ENCODE measurements around the gene UNC13B.

The UNC13B gene

DNA sequence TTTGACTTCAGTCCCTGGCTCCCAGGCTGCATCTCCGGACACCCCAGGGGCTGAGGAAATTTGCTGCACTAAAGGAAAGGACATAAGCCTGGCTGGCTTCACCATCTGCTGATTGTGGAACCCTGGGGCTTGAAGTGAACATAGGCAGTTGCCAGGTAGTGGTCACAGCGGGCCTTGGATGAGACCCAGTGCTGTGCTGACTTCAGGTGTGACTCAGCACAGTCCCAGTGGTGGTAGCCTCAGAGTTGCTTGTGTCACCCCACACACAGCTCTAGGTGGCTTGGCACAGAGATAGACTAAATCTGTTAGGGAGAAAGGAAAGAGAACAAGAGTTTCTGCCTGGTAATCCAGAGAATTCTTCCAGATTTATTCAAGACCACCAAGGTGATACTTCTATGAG, 292.0 kb downstream of the UNC13B start:
- H3K9me3 Mint-ChIP-seq = peaks cover 12% of the 10 kb centered on the region
- H3K27me3 Mint-ChIP-seq = peaks cover 37% of the 10 kb centered on the region
- H3K4me3 Mint-ChIP-seq = no peak overlapping the region
- no peaks in the 10 kb centered on the region for H3K36me3 Mint-ChIP-seq (ENCODE audit: low read depth)
- no peak overlapping the region for H3K27ac Mint-ChIP-seq
- H3K4me1 Mint-ChIP-seq (ENCODE audit: low read depth) = no peaks in the 10 kb centered on the region

Data from stimulated activated naive CD8-positive, alpha-beta T cell treated with anti-CD3 and anti-CD28 coated beads, Interleukin-15, Interleukin-2, amounts not matched to agents 100 ng/mL and 50 ng/mL, for 24 hours (primary cell).